DND-41 (cell line): ENCODE results near the gene ACADL.

ENCODE experiments used
- EZH2 ChIP-seq: IDR thresholded peaks from 3 replicates; pipeline ENCODE4 v1.6.1; 2012; ENCODE audit warnings: borderline replicate concordance, low read depth, mild to moderate bottlenecking, moderate library complexity, low read length, inconsistent platforms; ENCODE audit not compliant: severe bottlenecking
- TF ChIP-seq, protein P1 (sequence below): IDR thresholded peaks from 2 replicates; pipeline ENCODE4 v1.5.1; 2012; ENCODE audit warnings: borderline replicate concordance, low read length, moderate library complexity, mild to moderate bottlenecking; ENCODE audit not compliant: poor library complexity, severe bottlenecking; ENCODE audit errors: extremely low read depth

DNA sequence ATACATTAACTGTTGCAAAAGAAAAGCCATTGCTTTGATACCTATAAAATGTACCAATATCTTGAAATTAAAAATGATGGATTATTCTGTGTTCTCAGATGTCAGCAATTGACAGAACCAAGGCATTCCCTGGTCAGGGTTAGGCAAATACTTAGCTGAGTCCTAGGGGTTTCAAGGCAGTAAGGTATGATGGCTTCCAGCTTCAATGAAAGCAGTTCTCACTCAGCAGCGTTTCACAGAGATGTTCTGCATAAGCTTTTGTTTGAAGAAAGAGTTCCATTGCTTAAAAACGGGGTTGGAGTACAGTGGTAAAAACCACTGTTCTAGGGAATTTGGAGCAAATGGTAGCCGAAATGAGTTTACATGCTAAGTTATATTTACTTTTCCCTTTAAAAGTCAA is 37.1 kb downstream of the ACADL start:
- TF ChIP-seq, protein P1, sequence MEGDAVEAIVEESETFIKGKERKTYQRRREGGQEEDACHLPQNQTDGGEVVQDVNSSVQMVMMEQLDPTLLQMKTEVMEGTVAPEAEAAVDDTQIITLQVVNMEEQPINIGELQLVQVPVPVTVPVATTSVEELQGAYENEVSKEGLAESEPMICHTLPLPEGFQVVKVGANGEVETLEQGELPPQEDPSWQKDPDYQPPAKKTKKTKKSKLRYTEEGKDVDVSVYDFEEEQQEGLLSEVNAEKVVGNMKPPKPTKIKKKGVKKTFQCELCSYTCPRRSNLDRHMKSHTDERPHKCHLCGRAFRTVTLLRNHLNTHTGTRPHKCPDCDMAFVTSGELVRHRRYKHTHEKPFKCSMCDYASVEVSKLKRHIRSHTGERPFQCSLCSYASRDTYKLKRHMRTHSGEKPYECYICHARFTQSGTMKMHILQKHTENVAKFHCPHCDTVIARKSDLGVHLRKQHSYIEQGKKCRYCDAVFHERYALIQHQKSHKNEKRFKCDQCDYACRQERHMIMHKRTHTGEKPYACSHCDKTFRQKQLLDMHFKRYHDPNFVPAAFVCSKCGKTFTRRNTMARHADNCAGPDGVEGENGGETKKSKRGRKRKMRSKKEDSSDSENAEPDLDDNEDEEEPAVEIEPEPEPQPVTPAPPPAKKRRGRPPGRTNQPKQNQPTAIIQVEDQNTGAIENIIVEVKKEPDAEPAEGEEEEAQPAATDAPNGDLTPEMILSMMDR = no peak
- no peak for TF ChIP-seq EZH2
